ENCODE measurements around the gene CRYL1. TPM values are rescaled to one million over a fixed set of nuclear protein-coding genes. Genes with fewer than 3 reads are reported as not detected.

Gene CRYL1
- total RNA-seq, 3 donors from 2014 or later (not counting 1 experiment from before 2014, with no cell fraction given) = 13.4 to 15.8 (median 14.9) TPM

DNA sequence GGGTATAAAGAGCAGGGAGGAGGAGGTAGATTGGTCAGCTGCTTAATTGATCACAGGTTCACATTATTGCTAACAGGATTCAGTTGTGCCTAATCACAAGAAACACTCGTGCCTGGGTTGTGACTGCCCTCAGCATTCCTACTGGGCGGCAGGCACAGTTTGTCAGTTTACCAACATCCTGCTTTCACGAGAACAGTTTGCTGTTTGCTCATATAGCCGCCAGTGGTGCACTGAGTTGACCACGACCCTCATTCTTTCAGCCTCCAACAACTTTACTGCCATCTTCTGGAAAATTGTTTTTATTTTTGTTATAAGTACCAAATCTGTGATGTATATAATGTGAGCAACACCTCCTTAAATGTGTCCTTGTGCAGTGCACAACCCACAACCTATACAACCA is 25.1 kb upstream of the CRYL1 start:
- Histone ChIP-seq H3K4me1 (ENCODE audit: control insufficient read depth, insufficient read depth, low read length) (peaks cover 8% of the 10 kb centered on the region), H3K27ac (ENCODE audit: low read length) (no peak overlapping the region), H3K4me3 (ENCODE audit: low read length) (no peak overlapping the region), H3K27me3 (ENCODE audit: control insufficient read depth, insufficient read depth, low read length) (no peaks in the 10 kb centered on the region), H3K36me3 (ENCODE audit: control insufficient read depth, insufficient read depth, low read length) (no peaks in the 10 kb centered on the region), H3K9me3 (ENCODE audit: control insufficient read depth, insufficient read depth, low read length) (no peaks in the 10 kb centered on the region)
- Mint-ChIP-seq H3K27ac (no peak overlapping the region), H3K36me3 (no peaks in the 10 kb centered on the region), H3K27me3 (ENCODE audit: low read depth in 2 of 2) (no peaks in the 10 kb centered on the region), H3K4me3 (no peak overlapping the region), H3K9me3 (no peaks in the 10 kb centered on the region), H3K4me1 (peaks cover 11 to 18% of the 10 kb centered on the region in 2 donors)
- DNase-seq (no peak), ATAC-seq (no peak)
- TF ChIP-seq CTCF (IDR thresholded peaks at IDR 0.05) = no peak
- 34% methylated on average over 4 of the region's 5 CpGs for WGBS (ENCODE audit: insufficient coverage)
- intact Hi-C loops (cut with micrococcal nuclease) = no loop called here

- ATAC-seq = no peak
- Histone ChIP-seq H3K27me3 (ENCODE audit: control insufficient read depth, insufficient read depth, low read length) (no peaks in the 10 kb centered on the region), H3K36me3 (ENCODE audit: control insufficient read depth, insufficient read depth, low read length) (no peaks in the 10 kb centered on the region), H3K4me3 (ENCODE audit: low read length) (no peak overlapping the region), H3K27ac (ENCODE audit: low read length) (no peak overlapping the region), H3K4me1 (ENCODE audit: control insufficient read depth, insufficient read depth, low read length) (peaks cover 11% of the 10 kb centered on the region), H3K9me3 (ENCODE audit: control insufficient read depth, insufficient read depth, low read length) (no peaks in the 10 kb centered on the region)
- TF ChIP-seq CTCF (IDR thresholded peaks at IDR 0.05) = no peak
- Mint-ChIP-seq H3K36me3 (no peaks in the 10 kb centered on the region), H3K27me3 (ENCODE audit: low read depth in 2 of 2) (no peaks in the 10 kb centered on the region), H3K4me3 (no peak overlapping the region), H3K27ac (peak overlapping the region in 1 of 2 donors; percentile 34), H3K9me3 (no peaks in the 10 kb centered on the region), H3K4me1 (peaks cover 11 to 18% of the 10 kb centered on the region in 2 donors)
- 94% methylated on average over 4 of the region's 4 CpGs for WGBS (ENCODE audit: insufficient coverage)
- intact Hi-C loops (cut with micrococcal nuclease) = no loop called here
- DNase-seq = no peak
These were observed 21.8 kb upstream of the CRYL1 start for GRCh38 chr13:20547479-20547908.

GRCh38 chr13:20546556-20546955 is 20.9 kb upstream of the CRYL1 start:
- H3K27ac Mint-ChIP-seq = peak overlapping the region; percentile 5 to 43
- Histone ChIP-seq H3K27me3 (ENCODE audit: control insufficient read depth, insufficient read depth, low read length) (no peaks in the 10 kb centered on the region), H3K4me3 (ENCODE audit: low read length) (no peak overlapping the region), H3K4me1 (ENCODE audit: control insufficient read depth, insufficient read depth, low read length) (peaks cover 11% of the 10 kb centered on the region), H3K36me3 (ENCODE audit: control insufficient read depth, insufficient read depth, low read length) (no peaks in the 10 kb centered on the region), H3K9me3 (ENCODE audit: control insufficient read depth, insufficient read depth, low read length) (no peaks in the 10 kb centered on the region), H3K27ac (ENCODE audit: low read length) (no peak overlapping the region)
- TF ChIP-seq CTCF (IDR thresholded peaks at IDR 0.05) = no peak
- 9% methylated on average over 1 of the region's 1 CpG for WGBS (ENCODE audit: insufficient coverage)
- H3K9me3 Mint-ChIP-seq = no peaks in the 10 kb centered on the region
- peak in 2 of 3 donors; percentile 58 to 64 for ATAC-seq
- peak overlapping the region; percentile 49 for H3K4me3 Mint-ChIP-seq
- DNase-seq = peak in 1 of 2 donors; percentile 7
- H3K36me3 Mint-ChIP-seq = no peaks in the 10 kb centered on the region
- H3K27me3 Mint-ChIP-seq (ENCODE audit: low read depth in 2 of 2) = no peaks in the 10 kb centered on the region
- H3K4me1 Mint-ChIP-seq = peaks cover 11 to 18% of the 10 kb centered on the region in 2 donors
- intact Hi-C loops (cut with micrococcal nuclease) = no loop called here

All from natural killer cell (primary cell).